Aorta (tissue), 5 donors: Measurements from ENCODE around the gene TRIM36. TPM values are rescaled to one million over a fixed set of nuclear protein-coding genes. Genes with fewer than 3 reads are reported as not detected.

ENCODE experiments used
- ATAC-seq: fragments of 200-7000 bp; cut with Tn5 transposase; one replicate; pipeline ENCODE4 v1.9.1; 2022; ENCODE audit warnings: moderate library complexity; ENCODE audit not compliant: low FRiP score
- DNase-seq, 2 donors: peaks; one replicate each; pipeline ENCODE4 v3.0.0-alpha.2; 2020
- H3K27ac ChIP-seq, 2 donors: one replicate each; pipeline ENCODE4 v1.5.1; 2013; ENCODE audit warnings: low read length in 2 of 2, mild to moderate bottlenecking in 2 of 2, moderate library complexity in 2 of 2, control low read depth in 1 of 2, inconsistent platforms in 1 of 2, low read depth in 1 of 2
- H3K27me3 ChIP-seq, 2 donors: one replicate each; pipeline ENCODE4 v1.6.1; 2013; ENCODE audit warnings: control low read depth in 1 of 2, low read length in 1 of 2, mild to moderate bottlenecking in 1 of 2, moderate library complexity in 1 of 2; ENCODE audit not compliant: insufficient read depth in 2 of 2, control insufficient read depth in 1 of 2
- H3K36me3 ChIP-seq, 2 donors: one replicate each; pipeline ENCODE4 v1.6.1; 2013; ENCODE audit warnings: control low read depth in 1 of 2, low read length in 1 of 2, mild to moderate bottlenecking in 1 of 2; ENCODE audit not compliant: insufficient read depth in 2 of 2, control insufficient read depth in 1 of 2
- H3K4me1 ChIP-seq, 2 donors: one replicate each; pipeline ENCODE4 v1.6.1; 2013; ENCODE audit warnings: low read length in 2 of 2, control low read depth in 1 of 2, mild to moderate bottlenecking in 1 of 2, moderate library complexity in 1 of 2; ENCODE audit not compliant: insufficient read depth in 2 of 2, control insufficient read depth in 1 of 2
- H3K4me3 ChIP-seq, 2 donors: one replicate each; pipeline ENCODE4 v1.5.1; 2013; ENCODE audit warnings: low read length in 2 of 2, control low read depth in 1 of 2, mild to moderate bottlenecking in 1 of 2
- H3K9me3 ChIP-seq: one replicate; pipeline ENCODE4 v1.6.1; 2013; ENCODE audit warnings: mild to moderate bottlenecking, low read length; ENCODE audit not compliant: control insufficient read depth
- WGBS, 2 donors: extraction: QIAGEN DNeasy Blood & Tissue Kit; methylation state at CpG; one replicate each; pipeline ENCODE4 v1.1.7; 2013; 5-methylcytosine and 5-hydroxymethylcytosine counted together
- intact Hi-C, 2 donors: fragments of 100-400 bp; cut with DNase I; formaldehyde crosslinking; loops; one replicate each; pipeline versions ENCODE4 v1.14.2 to v1.15.0; 2022
- long read RNA-seq, 2 donors: library from polyadenylated mRNA; unstranded; transcript quantifications; one replicate each; pipeline ENCODE4 v2.0.0, GENCODE V29; 2020 to 2021
- polyA plus RNA-seq, 2 donors: library from polyadenylated mRNA; stranded (reverse); fragments of 200-250 nt; gene quantifications; one replicate each; pipeline ENCODE4 v1.2.3, GENCODE V29; 2013
- total RNA-seq, 2 donors: library from RNA; stranded (reverse); fragmentation: NEBNext Ultra II Directional; extraction: Animal tissue kit (Norgen Biotek cat#: 25700); gene quantifications; one replicate each; pipeline ENCODE4 v1.2.1, GENCODE V29; 2021
- donor health status: healthy with polysubstance abuse.
- donor health status: Bipolar disorder and iron deficiency.
- donor health status: DM: no; HTN: no; CAD: no.
- donor health status: DM: no; HTN: no; CAD: no.
- donor health status: DM: yes; HTN: yes; CAD: no.

TRIM36 gene
- 10 to 100 TPM in 1 of 2 donors, 1 to 10 TPM in 1; 4.4 to 23.9 TPM for total RNA-seq
- 10 to 100 TPM; 11.9 to 14.1 TPM for polyA plus RNA-seq
- long read RNA-seq, donor 1, partial matches to known transcripts: 0 of 4 reads
- long read RNA-seq, donor 1, other reads (novel, unspliced or antisense): 3 of 4 reads
- long read RNA-seq, donor 2, full-length matches to known transcripts: 2 of 3 reads
- long read RNA-seq, donor 2, partial matches to known transcripts: 0 of 3 reads
- long read RNA-seq, donor 2, other reads (novel, unspliced or antisense): 1 of 3 reads

GRCh38 chr5:115169487-115170133, at the start of gene TRIM36:
Gene TRIM36 (minus strand): TSS chr5:115169908. CDS start chr5:115169634, 274 bp downstream.
- ATAC-seq (peak; percentile 99), DNase-seq (peak; percentile 96)
- Histone ChIP-seq H3K27me3 (no peaks in the 10 kb centered on the region), H3K27ac (no peak within 1 kb of the TSS), H3K9me3 (no peaks in the 10 kb centered on the region), H3K4me3 (peak within 1 kb of the TSS; percentile 24 to 69), H3K36me3 (no peaks in the 10 kb centered on the region), H3K4me1 (no peaks in the 10 kb centered on the region)
- intact Hi-C loops: loop anchor here (5.0 to 10.0 kb wide), 2 partner anchors 73 to 75 kb away; no protein-coding TSS in a partner anchor
- WGBS, 2 donors: 0 to 1% methylated on average over 55 to 68 of the region's 68 CpGs

GRCh38 chr5:115214541-115214940, 44.8 kb upstream of the TRIM36 start:
- no peaks in the 10 kb centered on the region for H3K36me3 ChIP-seq
- ATAC-seq (no peak), DNase-seq (no peak)
- no peaks in the 10 kb centered on the region for H3K27me3 ChIP-seq
- WGBS, 2 donors: 6 to 10% methylated on average over 1 of the region's 1 CpG
- intact Hi-C loops: no loop called here
- no peak overlapping the region for H3K4me3 ChIP-seq
- H3K9me3 ChIP-seq: no peaks in the 10 kb centered on the region
- H3K4me1 ChIP-seq: peaks cover 0 to 5% of the 10 kb centered on the region in 2 donors
- no peak overlapping the region for H3K27ac ChIP-seq

DNA sequence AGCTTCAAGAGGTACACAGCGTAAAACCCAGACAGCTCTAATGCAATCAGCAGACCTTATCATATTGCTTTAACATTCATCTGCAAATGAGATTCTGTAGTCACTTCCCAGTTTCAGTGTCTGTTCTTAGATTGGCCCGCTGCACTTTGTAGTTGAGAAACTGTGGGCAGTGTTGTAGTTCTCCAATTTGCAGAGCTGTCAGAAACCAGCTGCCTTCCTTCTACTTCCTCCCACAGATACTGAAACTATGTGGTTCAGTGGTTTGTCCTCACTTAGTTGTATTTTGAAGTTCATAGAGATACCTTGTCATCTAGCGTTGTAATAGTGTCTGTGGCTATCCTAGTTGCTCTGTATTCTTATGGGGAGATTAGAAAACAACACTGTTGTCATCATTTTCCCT, 39.6 kb upstream of the TRIM36 start:
- H3K27me3 ChIP-seq: no peaks in the 10 kb centered on the region
- intact Hi-C loops: no loop called here

GRCh38 chr5:115202952-115203351, 33.2 kb upstream of the TRIM36 start:
- DNase-seq: no peak
- H3K4me1 ChIP-seq: no peaks in the 10 kb centered on the region
- no peak for ATAC-seq
- intact Hi-C loops: no loop called here
- no peaks in the 10 kb centered on the region for H3K36me3 ChIP-seq
- no peaks in the 10 kb centered on the region for H3K27me3 ChIP-seq
- WGBS, 2 donors: 30 to 45% methylated on average over 1 of the region's 1 CpG
- no peak overlapping the region for H3K27ac ChIP-seq
- no peak overlapping the region for H3K4me3 ChIP-seq
- no peaks in the 10 kb centered on the region for H3K9me3 ChIP-seq

More for the DNA sequence above, 39.6 kb upstream of the TRIM36 start:
- Histone ChIP-seq H3K27ac (no peak overlapping the region), H3K4me3 (no peak overlapping the region), H3K9me3 (no peaks in the 10 kb centered on the region), H3K36me3 (no peaks in the 10 kb centered on the region), H3K4me1 (peaks cover 0 to 5% of the 10 kb centered on the region in 2 donors)
- 90 to 94% methylated on average over 3 of the region's 3 CpGs for WGBS, 2 donors
- no peak for DNase-seq
- peak; percentile 26 for ATAC-seq

- H3K4me3 ChIP-seq: no peak overlapping the region
- H3K27me3 ChIP-seq: no peaks in the 10 kb centered on the region
- DNase-seq (no peak), ATAC-seq (no peak)
- H3K36me3 ChIP-seq: no peaks in the 10 kb centered on the region
- H3K4me1 ChIP-seq: no peaks in the 10 kb centered on the region
- no peaks in the 10 kb centered on the region for H3K9me3 ChIP-seq
- 91 to 92% methylated on average over 3 of the region's 3 CpGs for WGBS, 2 donors
- H3K27ac ChIP-seq: no peak overlapping the region
- intact Hi-C loops: no loop called here
Measured at GRCh38 chr5:115196161-115196560, 26.5 kb upstream of the TRIM36 start.

- no peaks in the 10 kb centered on the region for H3K9me3 ChIP-seq
- ATAC-seq (no peak), DNase-seq (no peak)
- 25 to 30% methylated on average over 2 of the region's 2 CpGs for WGBS, 2 donors
- no peaks in the 10 kb centered on the region for H3K4me1 ChIP-seq
- intact Hi-C loops: no loop called here
- no peaks in the 10 kb centered on the region for H3K27me3 ChIP-seq
- no peak overlapping the region for H3K4me3 ChIP-seq
- no peak overlapping the region for H3K27ac ChIP-seq
- no peaks in the 10 kb centered on the region for H3K36me3 ChIP-seq
Measured at GRCh38 chr5:115194676-115195075, 25.0 kb upstream of the TRIM36 start.

DNA sequence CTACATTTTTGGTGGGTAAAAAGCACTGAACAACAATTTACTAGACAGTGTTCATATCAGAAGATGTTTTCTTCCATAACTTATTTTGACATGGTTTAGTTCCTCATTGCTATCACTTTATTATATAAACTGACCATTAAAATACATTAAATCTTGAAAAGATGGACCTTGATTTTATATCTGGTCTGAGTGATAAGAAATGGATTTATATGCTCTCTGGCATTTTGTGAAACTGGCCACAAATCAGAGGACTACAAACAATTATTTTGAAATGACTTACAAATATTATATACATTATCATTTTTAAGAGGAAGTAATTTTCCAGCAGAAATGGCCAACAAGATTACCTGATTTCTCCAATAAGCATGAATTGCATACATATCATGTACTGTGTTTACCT, 23.6 kb upstream of the TRIM36 start:
- DNase-seq (no peak), ATAC-seq (no peak)
- Histone ChIP-seq H3K9me3 (no peaks in the 10 kb centered on the region), H3K4me1 (no peaks in the 10 kb centered on the region), H3K4me3 (no peak overlapping the region), H3K27me3 (no peaks in the 10 kb centered on the region), H3K36me3 (no peaks in the 10 kb centered on the region), H3K27ac (no peak overlapping the region)
- intact Hi-C loops: no loop called here

- H3K27ac ChIP-seq: no peak overlapping the region
- intact Hi-C loops: no loop called here
- no peaks in the 10 kb centered on the region for H3K27me3 ChIP-seq
- no peaks in the 10 kb centered on the region for H3K9me3 ChIP-seq
- ATAC-seq: no peak
- H3K4me3 ChIP-seq: no peak overlapping the region
- H3K36me3 ChIP-seq: no peaks in the 10 kb centered on the region
- H3K4me1 ChIP-seq: no peaks in the 10 kb centered on the region
- 98 to 100% methylated on average over 1 of the region's 1 CpG for WGBS, 2 donors
- DNase-seq: no peak
Measured at GRCh38 chr5:115192098-115192497, 22.4 kb upstream of the TRIM36 start.

GRCh38 chr5:115191474-115192031, 21.8 kb upstream of the TRIM36 start:
- intact Hi-C loops: no loop called here
- Histone ChIP-seq H3K27me3 (no peaks in the 10 kb centered on the region), H3K27ac (no peak overlapping the region), H3K4me1 (no peaks in the 10 kb centered on the region), H3K36me3 (no peaks in the 10 kb centered on the region), H3K9me3 (no peaks in the 10 kb centered on the region), H3K4me3 (no peak overlapping the region)
- ATAC-seq: no peak
- no peak for DNase-seq
- WGBS, 2 donors: 59 to 69% methylated on average over 8 of the region's 8 CpGs
